Mammary epithelial cell (primary cell): ENCODE measurements around the gene PTDSS2.

Source experiments
- CTCF ChIP-seq, 2 donors: IDR thresholded peaks in 1 of 2; conservative IDR thresholded peaks in 1 of 2; 2 replicates each; pipeline ENCODE4 v1.5.1; 2011 to 2012; ENCODE audit warnings: inconsistent platforms in 2 of 2, low read length in 2 of 2, mild to moderate bottlenecking in 2 of 2, control low read depth in 1 of 2, low read depth in 1 of 2; ENCODE audit not compliant: insufficient read depth in 1 of 2; ENCODE audit errors: extremely low read depth in 1 of 2
- EZH2 ChIP-seq: IDR thresholded peaks from 2 replicates; pipeline ENCODE4 v1.6.1; 2012; ENCODE audit warnings: low read length, inconsistent platforms, borderline replicate concordance

DNA sequence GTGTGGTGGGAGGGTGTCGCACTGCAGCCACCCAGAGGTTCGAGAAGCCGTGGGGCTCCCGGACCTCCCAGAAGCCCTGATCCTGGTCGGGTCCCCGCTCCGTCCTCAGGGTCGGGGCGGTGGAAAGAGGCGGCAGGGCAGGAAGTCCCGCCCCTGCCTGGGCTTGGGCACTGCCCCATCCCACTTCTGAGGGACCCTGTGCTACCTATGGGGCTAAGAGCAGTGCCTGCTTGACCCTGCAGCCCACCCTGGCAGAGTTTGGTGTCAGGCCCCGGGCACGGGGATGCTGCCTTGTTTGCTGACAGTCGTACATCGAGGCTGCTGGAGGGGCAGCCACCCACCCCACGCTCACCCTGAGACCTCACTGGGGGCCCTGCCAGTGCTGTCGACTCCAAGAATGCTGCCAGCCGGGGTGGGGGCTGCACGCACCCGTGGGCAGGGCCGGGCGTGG, 37.5 kb downstream of the PTDSS2 start:
- TF ChIP-seq CTCF (conservative IDR thresholded peaks at IDR 0.05 in 1 of 2, IDR thresholded peaks at IDR 0.05 in 1 of 2; ENCODE audit: extremely low read depth in 1 of 2, insufficient read depth in 1 of 2, low read depth in 1 of 2, low read length in 2 of 2) (no peak), EZH2 (no peak)
